ENCODE data around the gene FBXO36.

The FBXO36 gene

DNA sequence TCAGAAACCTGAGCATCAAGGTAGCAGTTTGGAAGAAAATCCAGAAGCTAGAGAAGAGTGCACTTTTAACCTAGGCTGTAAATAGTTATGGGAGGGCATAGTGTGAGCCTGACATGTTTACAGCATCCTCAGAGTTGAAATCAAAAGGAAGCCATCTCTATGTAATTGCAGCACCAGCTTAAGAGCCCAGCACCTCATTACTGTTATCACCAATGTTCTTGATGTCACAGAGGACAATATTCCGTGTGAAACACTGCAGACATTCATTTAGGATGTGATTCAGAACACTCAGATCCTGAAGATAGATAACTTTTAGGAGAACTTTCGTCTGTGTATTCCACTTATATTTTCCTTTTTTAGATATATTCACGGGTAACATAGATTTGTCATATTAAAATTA lies 48.1 kb downstream of the FBXO36 start:
- Mint-ChIP-seq H3K27me3 (ENCODE audit: low read depth) (peaks cover 9% of the 10 kb centered on the region), H3K27ac (no peak overlapping the region), H3K4me3 (no peak overlapping the region), H3K36me3 (ENCODE audit: low read depth) (no peaks in the 10 kb centered on the region), H3K4me1 (ENCODE audit: low read depth) (no peaks in the 10 kb centered on the region), H3K9me3 (no peaks in the 10 kb centered on the region)

DNA sequence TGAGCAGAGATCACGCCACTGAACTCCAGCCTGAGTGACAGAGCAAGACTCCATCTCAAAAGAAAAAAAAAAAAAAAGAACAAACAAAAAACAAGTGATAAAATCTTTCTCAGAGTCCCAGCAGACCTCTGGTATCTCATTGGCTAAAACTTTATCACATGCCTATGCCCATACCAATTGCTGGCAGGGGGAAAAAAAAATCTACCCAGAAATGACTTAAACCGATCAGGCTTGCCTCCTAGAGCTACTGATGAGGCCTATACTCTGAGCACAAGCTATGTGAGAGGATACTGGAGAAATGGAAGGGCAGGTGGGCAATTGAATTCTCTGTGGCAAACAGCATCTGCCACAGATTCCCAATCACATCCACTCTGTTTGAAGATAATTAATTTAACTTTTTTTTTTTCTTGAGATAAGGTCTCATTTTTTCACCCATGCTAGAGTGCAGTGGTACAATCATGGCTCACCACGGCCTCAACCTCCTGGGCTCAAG lies 49.0 kb downstream of the FBXO36 start:
- peaks cover 9% of the 10 kb centered on the region for H3K27me3 Mint-ChIP-seq (ENCODE audit: low read depth)
- H3K9me3 Mint-ChIP-seq = no peaks in the 10 kb centered on the region
- H3K4me1 Mint-ChIP-seq (ENCODE audit: low read depth) = no peaks in the 10 kb centered on the region
- no peaks in the 10 kb centered on the region for H3K36me3 Mint-ChIP-seq (ENCODE audit: low read depth)
- no peak overlapping the region for H3K4me3 Mint-ChIP-seq
- no peak overlapping the region for H3K27ac Mint-ChIP-seq

DNA sequence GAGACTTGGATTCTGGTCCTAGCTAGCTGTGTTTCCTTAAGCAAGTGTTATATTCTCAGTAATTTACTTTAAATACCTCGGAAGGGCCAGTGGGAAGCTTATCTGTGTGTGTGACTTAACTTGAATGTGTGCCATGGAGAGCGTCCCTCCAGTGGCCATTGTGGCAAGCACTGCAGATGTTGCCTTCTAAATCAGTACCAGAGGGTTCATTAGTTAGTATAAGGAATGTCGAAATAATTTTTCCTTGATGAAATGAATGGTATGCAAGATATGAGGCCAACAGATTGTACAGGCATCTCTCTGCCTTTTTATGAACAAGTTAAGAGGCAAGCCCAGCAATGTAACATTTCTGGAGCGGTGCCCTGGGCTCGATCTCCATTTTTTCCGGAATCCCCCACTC lies 52.0 kb downstream of the FBXO36 start:
- Mint-ChIP-seq H3K27me3 (ENCODE audit: low read depth) (no peaks in the 10 kb centered on the region), H3K9me3 (no peaks in the 10 kb centered on the region), H3K36me3 (ENCODE audit: low read depth) (no peaks in the 10 kb centered on the region)

DNA sequence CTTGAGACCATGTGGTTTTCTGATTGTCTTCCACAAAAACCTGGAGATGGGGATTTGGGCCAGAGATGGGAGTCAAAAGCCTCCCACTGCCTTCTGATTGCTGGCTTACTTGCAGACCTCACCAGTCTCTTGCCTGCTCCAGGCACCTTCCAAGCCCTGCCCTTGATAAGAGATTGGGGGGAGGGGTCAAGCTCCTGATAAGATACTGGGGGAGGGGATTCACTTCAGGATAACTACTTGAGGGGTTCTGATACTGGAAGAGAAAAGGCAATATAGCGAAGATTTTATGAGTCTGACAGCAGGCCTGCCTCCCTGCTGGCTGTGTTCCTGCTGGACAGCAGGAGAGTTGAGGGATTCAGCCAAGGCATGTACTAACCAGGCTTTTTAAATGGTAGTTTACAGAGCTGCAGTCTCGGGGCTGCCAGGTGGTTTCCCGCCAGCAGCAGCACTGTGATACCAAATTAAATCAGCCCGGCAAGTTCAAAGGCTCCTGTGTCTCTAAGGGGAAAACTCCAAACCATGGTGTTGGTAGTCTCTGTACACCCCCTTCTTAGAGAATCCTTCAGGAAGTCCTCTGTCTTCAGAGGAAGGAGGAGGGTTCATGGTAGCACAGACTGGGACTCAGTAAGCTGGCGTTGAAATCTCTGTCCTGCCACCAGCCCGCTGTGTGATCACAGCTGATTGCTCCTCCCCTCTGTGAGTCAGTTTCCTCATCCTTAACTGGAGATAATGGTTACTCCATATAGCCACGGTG lies 58.3 kb downstream of the FBXO36 start:
- Mint-ChIP-seq H3K36me3 (ENCODE audit: low read depth) (no peaks in the 10 kb centered on the region), H3K27ac (no peak overlapping the region), H3K9me3 (no peaks in the 10 kb centered on the region)

More for the DNA sequence above, 52.0 kb downstream of the FBXO36 start:
- Mint-ChIP-seq H3K4me3 (no peak overlapping the region), H3K27ac (no peak overlapping the region), H3K4me1 (ENCODE audit: low read depth) (no peaks in the 10 kb centered on the region)

DNA sequence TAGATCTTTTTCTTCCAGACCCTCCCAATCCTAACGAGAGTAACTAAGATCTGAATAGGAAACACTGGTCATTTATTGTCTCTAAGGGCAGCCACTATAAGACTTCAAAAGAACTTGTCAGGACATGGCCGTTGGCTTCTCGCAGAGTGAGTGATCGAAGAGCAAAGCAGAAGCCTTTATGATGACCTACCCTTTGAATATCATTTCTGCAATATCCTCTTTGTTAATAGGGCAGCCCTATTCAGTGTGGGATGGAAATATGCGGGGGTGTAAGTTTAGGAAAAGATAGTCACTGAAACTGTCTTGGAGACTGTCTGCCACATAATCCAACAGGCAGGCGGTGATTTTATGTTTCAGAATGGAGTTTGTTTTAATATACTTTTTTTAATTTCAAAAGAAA lies 70.9 kb downstream of the FBXO36 start:
- H3K9me3 Mint-ChIP-seq = no peaks in the 10 kb centered on the region
- no peaks in the 10 kb centered on the region for H3K27me3 Mint-ChIP-seq (ENCODE audit: low read depth)
- H3K4me3 Mint-ChIP-seq = no peak overlapping the region
- no peak overlapping the region for H3K27ac Mint-ChIP-seq
- no peaks in the 10 kb centered on the region for H3K36me3 Mint-ChIP-seq (ENCODE audit: low read depth)
- H3K4me1 Mint-ChIP-seq (ENCODE audit: low read depth) = no peaks in the 10 kb centered on the region

More for the DNA sequence above, 58.3 kb downstream of the FBXO36 start:
- Mint-ChIP-seq H3K4me3 (no peak overlapping the region), H3K4me1 (ENCODE audit: low read depth) (peaks cover 4% of the 10 kb centered on the region), H3K27me3 (ENCODE audit: low read depth) (no peaks in the 10 kb centered on the region)

DNA sequence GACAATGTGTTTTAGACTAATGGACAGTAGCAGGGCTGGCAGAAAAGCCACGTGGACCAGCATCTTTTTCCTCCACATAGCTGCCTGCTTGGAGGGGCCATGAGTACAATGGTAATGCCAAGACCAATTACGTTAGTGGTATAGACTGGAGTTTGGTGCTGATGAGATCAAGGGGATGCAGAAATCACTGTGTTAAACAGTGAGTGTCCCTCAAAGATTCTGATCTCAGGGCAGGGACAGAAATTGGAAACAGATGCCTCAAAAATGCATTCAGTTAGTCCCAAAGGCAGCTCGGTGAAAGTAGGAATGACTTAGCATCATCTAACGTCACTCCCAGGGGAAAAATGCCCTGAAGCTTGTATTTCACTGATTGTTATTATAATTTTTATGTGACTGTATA lies 74.0 kb downstream of the FBXO36 start:
- no peaks in the 10 kb centered on the region for H3K9me3 Mint-ChIP-seq
- H3K4me1 Mint-ChIP-seq (ENCODE audit: low read depth) = peaks cover 4% of the 10 kb centered on the region
- no peak overlapping the region for H3K4me3 Mint-ChIP-seq
- no peaks in the 10 kb centered on the region for H3K27me3 Mint-ChIP-seq (ENCODE audit: low read depth)
- H3K36me3 Mint-ChIP-seq (ENCODE audit: low read depth) = no peaks in the 10 kb centered on the region
- H3K27ac Mint-ChIP-seq = no peak overlapping the region

DNA sequence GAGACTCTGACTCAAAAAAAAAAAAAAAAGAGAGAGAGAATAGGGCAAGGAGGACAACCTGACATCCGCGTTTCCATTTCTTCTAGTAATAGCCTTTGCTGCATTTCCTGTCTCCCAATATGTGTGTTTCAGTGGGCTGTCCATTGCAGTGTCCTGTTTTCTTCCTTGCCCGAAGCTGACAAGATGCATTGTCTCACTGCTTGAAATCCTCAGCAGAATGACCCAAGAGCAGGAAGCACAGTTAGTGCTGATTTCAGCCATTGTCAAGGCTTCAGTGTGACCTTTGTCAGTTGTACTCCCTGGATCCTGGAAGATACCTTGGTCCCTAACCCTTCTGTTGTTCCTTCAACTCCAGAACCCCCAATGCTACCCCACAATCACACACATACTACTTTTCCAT lies 75.3 kb downstream of the FBXO36 start:
- Mint-ChIP-seq H3K4me3 (no peak overlapping the region), H3K27ac (no peak overlapping the region), H3K9me3 (no peaks in the 10 kb centered on the region), H3K4me1 (ENCODE audit: low read depth) (peaks cover 4% of the 10 kb centered on the region), H3K27me3 (ENCODE audit: low read depth) (no peaks in the 10 kb centered on the region), H3K36me3 (ENCODE audit: low read depth) (no peaks in the 10 kb centered on the region)

DNA sequence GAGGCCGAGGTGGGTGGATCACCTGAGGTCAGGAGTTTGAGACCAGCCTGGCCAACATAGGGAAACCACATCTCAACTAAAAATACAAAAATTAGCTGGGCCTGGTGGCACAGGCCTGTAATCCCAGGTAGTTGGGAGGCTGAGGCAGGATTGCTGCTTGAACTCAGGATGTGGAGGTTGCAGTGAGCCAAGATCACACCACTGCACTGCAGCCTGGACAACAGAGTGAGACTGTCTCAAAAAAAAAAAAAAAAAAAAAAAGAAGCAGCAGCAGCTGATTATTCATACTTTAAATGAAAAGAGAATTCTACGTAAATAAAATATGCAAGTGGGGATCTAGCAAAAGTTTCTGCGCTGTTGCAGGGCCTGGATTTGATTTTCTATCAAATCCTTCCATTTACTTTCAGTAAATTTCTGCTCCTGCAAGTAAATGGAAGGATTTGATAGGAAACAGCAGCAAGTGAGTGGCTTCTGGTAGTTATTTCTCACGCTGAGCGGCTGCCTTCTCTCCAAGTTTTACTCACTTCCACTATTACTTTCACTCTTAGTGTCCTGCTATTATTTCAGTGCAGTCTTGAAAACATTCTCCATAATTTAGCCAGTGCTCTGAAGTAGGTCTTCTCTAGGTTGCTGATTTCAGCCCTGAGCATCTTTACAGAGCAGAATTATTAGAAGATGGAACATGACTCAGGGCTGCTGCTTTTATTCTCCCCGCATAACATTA lies 78.0 kb downstream of the FBXO36 start:
- H3K27me3 Mint-ChIP-seq (ENCODE audit: low read depth) = no peaks in the 10 kb centered on the region
- H3K36me3 Mint-ChIP-seq (ENCODE audit: low read depth) = no peaks in the 10 kb centered on the region
- peaks cover 4% of the 10 kb centered on the region for H3K4me1 Mint-ChIP-seq (ENCODE audit: low read depth)
- no peak overlapping the region for H3K4me3 Mint-ChIP-seq
- no peaks in the 10 kb centered on the region for H3K9me3 Mint-ChIP-seq
- H3K27ac Mint-ChIP-seq = no peak overlapping the region

DNA sequence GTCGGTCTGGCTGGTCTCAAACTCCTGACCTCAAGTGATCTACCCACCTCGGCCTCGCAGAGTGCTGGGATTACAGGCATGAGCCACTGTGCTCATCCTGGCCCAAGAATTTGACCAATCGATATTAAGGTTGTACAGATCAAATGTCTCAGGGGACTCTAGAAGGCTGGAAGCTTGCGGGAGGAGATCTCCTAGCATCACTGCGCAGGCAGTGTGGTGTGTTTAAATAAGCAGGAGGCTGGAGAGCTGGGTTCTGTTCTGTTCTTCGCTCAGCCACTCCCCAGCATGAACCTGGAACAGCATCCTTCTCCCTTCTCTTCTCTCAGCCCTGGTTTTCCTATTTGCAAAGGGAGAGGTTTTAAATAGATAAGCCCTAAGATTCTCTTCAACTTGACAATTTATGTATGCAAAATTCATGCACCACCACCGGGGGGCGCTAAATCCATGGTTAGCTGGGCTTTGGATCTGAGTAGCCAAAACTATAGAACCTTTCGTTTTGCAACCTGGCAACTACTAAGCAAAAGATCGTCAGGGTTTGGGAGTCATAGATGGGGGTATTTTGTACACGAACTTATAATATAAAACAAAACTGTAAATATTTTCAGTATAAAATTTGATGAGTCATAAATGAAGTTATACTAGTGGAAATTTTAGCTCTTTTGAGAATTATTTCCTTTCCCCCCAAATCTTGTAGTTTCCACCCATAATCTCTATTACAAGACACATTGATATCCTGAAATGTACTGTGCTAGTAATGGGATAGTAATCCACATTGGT lies 85.8 kb downstream of the FBXO36 start:
- Mint-ChIP-seq H3K27me3 (ENCODE audit: low read depth) (no peaks in the 10 kb centered on the region), H3K36me3 (ENCODE audit: low read depth) (no peaks in the 10 kb centered on the region), H3K4me1 (ENCODE audit: low read depth) (peaks cover 6% of the 10 kb centered on the region), H3K4me3 (no peak overlapping the region), H3K9me3 (no peaks in the 10 kb centered on the region), H3K27ac (no peak overlapping the region)

DNA sequence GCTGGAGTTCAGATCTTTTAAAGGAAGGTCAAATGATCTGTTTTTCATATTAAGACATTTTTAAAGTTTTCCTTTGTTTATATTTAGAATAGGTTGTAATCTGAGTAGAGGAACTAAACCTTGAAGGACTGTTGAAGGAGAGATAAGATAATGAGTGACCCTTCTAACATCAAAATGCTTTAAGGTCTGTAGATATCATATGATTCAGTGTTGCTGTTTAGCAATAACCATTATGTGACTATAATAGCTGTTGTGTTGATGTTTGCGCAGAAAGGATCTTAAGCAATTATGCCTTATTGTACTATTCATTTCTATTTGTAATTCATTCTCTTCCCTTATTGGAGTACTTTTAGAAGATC lies 86.4 kb downstream of the FBXO36 start:
- Mint-ChIP-seq H3K4me3 (no peak overlapping the region), H3K36me3 (ENCODE audit: low read depth) (no peaks in the 10 kb centered on the region), H3K4me1 (ENCODE audit: low read depth) (peaks cover 6% of the 10 kb centered on the region), H3K27me3 (ENCODE audit: low read depth) (no peaks in the 10 kb centered on the region), H3K9me3 (no peaks in the 10 kb centered on the region), H3K27ac (no peak overlapping the region)

DNA sequence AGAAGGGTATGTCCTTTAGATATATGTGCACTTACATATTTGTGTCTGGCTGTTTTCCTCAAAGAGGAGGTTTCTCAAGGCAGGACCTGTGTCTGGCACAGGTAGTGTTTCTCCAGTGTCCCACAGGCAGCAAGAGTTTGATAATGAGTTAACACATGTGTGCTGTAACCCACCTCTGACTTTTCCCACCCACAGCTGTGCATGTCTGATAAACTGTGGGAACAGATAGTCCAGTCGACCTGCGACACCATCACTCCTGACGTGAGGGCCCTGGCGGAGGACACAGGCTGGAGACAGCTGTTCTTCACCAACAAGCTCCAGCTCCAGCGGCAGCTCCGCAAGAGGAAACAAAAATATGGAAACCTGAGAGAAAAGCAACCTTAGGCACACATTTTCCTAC lies 88.2 kb downstream of the FBXO36 start:
- H3K4me3 Mint-ChIP-seq = no peak overlapping the region
- H3K27ac Mint-ChIP-seq = no peak overlapping the region
- no peaks in the 10 kb centered on the region for H3K9me3 Mint-ChIP-seq
- no peaks in the 10 kb centered on the region for H3K36me3 Mint-ChIP-seq (ENCODE audit: low read depth)
- H3K27me3 Mint-ChIP-seq (ENCODE audit: low read depth) = peaks cover 4% of the 10 kb centered on the region
- peaks cover 6% of the 10 kb centered on the region for H3K4me1 Mint-ChIP-seq (ENCODE audit: low read depth)

DNA sequence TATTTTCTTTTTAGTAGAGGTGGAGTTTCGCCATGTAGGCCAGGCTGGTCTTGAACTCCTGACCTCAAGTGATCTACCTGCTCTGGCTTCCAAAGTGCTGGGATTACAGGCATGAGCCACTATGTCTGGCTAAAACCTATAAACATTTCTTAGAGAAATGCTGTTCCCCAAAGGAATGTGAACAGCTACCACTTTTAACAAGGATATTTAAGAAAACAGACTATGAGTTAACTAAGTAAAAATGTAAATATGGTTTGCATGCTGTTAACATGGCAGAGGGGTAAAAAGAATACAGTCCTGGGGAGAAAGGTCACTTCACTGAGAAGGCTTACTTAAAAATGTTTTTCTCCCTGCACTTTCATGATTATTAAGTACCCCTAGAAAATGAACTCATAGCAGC lies 89.3 kb downstream of the FBXO36 start:
- peaks cover 9% of the 10 kb centered on the region for H3K27me3 Mint-ChIP-seq (ENCODE audit: low read depth)

DNA sequence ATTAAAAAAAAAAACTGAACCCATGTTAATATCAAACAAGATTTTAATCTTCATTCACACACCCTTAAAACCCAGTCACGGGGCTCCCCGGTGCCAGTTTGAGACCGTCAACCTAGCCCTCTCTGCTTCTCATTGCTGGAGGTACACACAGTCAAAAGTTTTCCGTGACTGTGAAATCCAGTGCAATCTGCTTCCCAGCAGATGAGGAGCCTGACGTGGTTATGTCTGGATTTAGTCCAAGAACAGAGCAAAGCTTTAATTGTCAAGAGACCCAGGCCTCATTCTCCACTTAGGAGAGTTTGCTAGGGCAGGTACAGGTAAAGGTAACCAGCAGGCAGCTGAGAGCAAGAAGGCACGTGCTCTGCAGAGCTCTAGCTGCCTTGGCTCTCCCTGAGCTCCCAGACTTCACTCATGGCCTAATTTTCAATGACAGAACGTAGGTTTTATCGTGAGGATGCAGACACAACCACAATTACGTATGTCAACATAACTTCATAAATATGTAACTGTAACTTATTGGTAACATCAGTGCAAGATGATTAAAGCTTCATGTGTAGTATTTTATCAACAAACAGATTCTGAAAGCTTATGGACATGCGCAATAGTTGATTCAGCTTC lies 90.1 kb downstream of the FBXO36 start:
- Mint-ChIP-seq H3K4me3 (no peak overlapping the region), H3K27me3 (ENCODE audit: low read depth) (peaks cover 9% of the 10 kb centered on the region), H3K27ac (no peak overlapping the region), H3K36me3 (ENCODE audit: low read depth) (no peaks in the 10 kb centered on the region), H3K4me1 (ENCODE audit: low read depth) (peaks cover 6% of the 10 kb centered on the region), H3K9me3 (peaks cover 4% of the 10 kb centered on the region)

More for the DNA sequence above, 89.3 kb downstream of the FBXO36 start:
- Mint-ChIP-seq H3K4me3 (no peak overlapping the region), H3K36me3 (ENCODE audit: low read depth) (no peaks in the 10 kb centered on the region), H3K4me1 (ENCODE audit: low read depth) (peaks cover 6% of the 10 kb centered on the region), H3K27ac (no peak overlapping the region), H3K9me3 (peaks cover 4% of the 10 kb centered on the region)

DNA sequence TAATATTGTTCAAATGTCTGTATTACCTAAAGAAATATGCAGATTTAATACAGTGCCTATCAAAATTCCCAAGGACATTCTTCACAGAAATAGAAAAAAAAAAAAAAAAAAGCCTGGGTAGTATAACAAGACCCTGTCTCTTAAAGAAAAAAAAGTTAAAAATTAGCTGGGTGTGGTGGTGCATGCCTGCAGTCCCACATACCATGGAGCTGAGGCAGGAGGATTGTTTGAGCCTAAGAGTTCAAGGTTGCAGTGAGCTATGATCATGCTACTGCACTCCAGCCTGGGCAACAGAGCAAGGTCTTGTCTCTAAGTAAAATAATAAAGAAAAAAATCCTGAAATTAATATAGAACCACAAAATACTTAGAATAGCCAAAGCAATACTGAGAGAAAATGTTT lies 94.5 kb downstream of the FBXO36 start:
- no peak overlapping the region for H3K27ac Mint-ChIP-seq
- peaks cover 4% of the 10 kb centered on the region for H3K9me3 Mint-ChIP-seq
- no peaks in the 10 kb centered on the region for H3K4me1 Mint-ChIP-seq (ENCODE audit: low read depth)
- H3K36me3 Mint-ChIP-seq (ENCODE audit: low read depth) = no peaks in the 10 kb centered on the region
- H3K4me3 Mint-ChIP-seq = no peak overlapping the region
- peaks cover 15% of the 10 kb centered on the region for H3K27me3 Mint-ChIP-seq (ENCODE audit: low read depth)
